Measurements from ENCODE around the gene TMPRSS4.

- TF ChIP-seq EZH2 (IDR thresholded peaks at IDR 0.05; ENCODE audit: insufficient read depth, low read length), result no peak
- no peak for TF ChIP-seq CTCF (IDR thresholded peaks at IDR 0.05; ENCODE audit: insufficient read depth, low read depth, low read length)
Observed at GRCh38 chr11:118102721-118103261, 25.9 kb downstream of the TMPRSS4 start.

All from astrocyte (in vitro differentiated cells and primary cell).